ENCODE results near the gene DHX35.

GRCh38 chr20:39019805-39020325, 57.7 kb downstream of the DHX35 start:
- TF ChIP-seq, protein P1, sequence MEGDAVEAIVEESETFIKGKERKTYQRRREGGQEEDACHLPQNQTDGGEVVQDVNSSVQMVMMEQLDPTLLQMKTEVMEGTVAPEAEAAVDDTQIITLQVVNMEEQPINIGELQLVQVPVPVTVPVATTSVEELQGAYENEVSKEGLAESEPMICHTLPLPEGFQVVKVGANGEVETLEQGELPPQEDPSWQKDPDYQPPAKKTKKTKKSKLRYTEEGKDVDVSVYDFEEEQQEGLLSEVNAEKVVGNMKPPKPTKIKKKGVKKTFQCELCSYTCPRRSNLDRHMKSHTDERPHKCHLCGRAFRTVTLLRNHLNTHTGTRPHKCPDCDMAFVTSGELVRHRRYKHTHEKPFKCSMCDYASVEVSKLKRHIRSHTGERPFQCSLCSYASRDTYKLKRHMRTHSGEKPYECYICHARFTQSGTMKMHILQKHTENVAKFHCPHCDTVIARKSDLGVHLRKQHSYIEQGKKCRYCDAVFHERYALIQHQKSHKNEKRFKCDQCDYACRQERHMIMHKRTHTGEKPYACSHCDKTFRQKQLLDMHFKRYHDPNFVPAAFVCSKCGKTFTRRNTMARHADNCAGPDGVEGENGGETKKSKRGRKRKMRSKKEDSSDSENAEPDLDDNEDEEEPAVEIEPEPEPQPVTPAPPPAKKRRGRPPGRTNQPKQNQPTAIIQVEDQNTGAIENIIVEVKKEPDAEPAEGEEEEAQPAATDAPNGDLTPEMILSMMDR (tag by site-specific recombination; IDR thresholded peaks at IDR 0.05) = no peak
- TF ChIP-seq ZNF157 (tag by site-specific recombination; IDR thresholded peaks at IDR 0.05) = no peak

Data from HEK293 (cell line).